GM18858 (cell line): ENCODE results near the gene CCDC17.
"Not testable (repeated sequence)": the region's sequence is repeated elsewhere in the genome, so short reads cannot be mapped to it uniquely, and the experiment has no call there.

Experiments
- ATAC-seq: cut with Tn5 transposase; IDR thresholded peaks from one replicate; pipeline ENCODE4 v1.9.1; 2021; ENCODE audit not compliant: unreplicated experiment

Gene CCDC17

DNA sequence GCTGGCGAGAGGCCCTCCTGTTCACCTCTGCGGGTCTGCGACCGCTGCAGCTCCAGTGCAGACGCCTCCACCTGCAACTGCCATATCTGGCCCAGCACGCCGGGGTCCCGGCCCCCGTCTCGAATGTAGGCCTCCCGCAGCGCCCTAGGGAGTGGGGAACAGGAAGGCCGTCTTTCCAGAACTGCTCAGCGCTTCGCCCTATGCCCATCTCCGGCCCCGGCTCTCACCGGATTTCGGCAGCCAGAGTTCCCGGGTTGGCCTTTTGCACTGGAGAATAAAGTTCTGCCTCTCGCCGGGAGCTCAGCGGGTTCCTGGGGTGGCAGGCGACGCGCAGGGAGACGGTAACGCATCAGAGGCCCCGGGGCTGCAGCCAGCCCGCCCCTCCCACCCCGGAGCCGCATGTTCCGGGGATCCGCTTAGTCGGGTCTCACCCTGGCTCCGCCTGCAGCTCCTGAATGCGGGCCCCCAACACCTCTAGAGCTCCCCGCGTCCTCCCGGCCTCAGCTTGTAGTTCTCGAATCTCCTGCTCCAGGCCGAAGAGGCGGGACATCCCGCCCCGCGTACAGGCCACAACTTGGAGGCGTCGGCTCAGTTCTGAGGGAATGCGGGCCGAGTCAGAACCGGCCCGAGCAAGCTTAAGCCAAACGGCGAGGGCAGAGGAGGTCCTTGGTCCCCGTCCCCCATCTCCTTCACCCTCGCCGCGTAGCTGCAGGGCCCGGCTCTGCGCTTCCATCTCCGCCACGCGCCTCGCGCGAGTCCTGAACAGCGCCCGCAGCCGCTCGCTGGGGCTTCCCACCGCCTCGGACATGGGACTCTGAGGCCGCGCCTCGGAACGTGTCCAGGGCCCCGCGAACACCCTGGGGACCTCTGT, 1.1 kb downstream of the CCDC17 start:
- no peak for ATAC-seq

DNA sequence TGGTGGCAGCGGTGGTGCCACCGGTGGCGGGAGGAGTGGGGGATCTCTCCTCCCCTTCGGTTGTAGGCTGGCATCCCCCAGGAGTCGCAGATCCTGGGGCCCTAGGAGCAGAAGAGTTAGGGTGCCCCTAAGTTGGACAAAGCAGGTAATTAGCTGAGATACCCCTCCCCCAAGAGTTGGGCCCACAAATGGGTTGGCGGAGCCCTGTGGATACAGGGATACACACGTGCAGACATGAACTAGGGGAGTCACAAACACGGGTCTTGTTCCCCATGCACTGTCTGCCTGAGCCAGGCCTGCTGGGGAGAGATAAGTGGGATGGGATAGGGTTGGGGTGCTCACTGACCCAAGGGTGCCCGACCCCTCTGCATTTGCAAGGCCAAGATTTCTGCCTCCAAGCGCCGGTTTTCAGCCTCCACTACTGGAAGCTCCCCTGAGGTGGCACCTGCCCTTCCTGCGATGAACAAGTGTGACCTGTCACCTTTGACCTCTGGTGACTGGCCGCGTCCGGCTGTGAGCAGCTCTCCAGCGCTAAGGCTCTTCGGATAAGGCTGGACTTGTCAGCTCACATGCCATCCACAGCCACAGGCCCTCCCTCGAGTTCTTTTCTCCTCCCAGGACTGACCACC, 1.8 kb downstream of the CCDC17 start:
- ATAC-seq = no peak

DNA sequence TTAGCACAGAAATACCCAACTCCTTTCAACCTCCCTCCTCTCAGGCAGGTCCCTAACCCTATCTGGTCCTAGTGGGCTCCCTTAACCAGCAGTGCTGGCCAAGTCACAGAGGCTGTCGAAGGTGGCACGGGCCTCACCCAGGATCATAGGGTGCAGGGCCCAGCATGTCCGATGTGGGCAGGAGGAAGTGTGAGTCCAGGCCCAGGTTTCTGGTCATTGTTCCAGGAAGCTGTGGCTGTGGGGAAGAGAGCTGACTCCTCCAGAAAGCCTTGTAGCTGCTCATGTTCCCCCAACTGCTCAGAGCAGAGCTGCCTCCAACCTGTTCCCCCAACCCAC, 2.4 kb downstream of the CCDC17 start:
- no peak for ATAC-seq

- ATAC-seq = no peak
Observed at GRCh38 chr1:45620588-45621500, 3.0 kb downstream of the CCDC17 start.

DNA sequence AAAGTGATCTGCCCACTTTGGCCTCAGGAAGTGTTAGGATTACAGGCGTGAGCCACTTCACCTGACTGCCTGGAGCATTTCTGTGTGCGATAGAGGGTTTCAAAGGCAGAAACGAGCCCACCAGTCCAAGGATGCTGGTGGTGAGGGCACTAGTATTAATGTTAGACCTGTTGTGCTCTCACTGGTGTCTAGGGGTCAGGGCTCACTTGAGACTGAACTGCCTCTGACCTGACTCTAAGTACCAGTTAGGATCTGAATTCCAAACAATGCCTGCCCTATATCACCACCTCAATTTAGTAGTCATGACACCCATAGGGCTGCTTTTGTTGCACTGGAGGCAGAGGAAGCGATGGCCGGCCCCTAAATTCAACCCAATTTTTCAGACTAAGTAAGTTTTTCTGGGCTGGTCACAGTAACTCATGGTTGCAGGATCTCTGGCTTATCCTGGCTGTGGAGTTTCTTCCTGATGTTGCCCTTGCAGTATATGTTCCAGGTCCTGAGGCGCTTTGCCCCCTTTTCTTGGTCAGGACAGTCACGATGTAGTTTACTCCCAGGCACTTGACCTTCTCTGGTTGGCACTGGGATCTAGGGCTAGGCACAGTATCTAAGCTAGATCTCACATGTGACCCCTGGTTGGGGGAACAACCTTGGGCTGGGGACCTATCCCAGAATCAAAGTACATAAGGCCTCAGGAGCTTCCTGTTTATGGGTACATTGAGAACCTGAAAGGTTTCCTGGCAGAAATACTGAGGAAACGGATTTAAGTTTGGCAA, 4.5 kb downstream of the CCDC17 start:
- ATAC-seq = no peak

DNA sequence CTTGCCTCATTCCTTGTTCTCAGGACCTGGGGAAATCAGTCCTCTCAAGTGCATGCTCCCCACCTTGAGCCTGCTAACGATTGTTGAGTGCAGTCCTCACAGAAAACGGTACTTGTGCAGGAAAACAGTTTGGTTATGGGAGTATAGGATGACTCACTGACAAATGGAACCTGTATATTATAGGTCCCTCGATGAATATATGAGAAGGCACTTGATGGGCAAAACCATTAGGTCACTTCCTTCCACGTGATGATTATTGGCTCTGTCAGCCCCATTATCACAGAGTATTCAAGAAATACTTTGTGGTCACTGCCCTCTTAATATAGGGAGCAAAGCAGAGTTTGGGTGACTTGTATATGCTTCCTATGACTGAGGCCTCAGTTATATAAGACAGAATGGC, 6.2 kb downstream of the CCDC17 start:
- no peak for ATAC-seq

DNA sequence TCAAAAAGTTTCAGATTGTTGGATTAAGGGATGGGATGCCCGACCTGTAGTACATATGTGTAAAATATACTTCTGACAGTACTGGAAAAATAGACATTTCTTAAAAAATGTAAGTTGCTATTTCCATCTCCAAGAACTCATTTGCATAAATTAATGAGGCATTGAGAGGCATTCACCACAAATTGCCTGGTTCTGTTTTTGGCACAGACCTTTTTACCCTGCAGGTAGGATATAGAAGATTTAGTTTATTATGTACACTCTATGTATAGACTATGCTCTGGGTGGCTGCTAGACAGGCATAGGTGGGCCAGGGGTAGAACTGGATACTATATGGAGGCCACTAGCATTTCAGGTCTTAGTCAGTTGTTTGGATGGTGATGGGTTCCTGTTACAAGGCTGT, 8.0 kb downstream of the CCDC17 start:
- no peak for ATAC-seq

DNA sequence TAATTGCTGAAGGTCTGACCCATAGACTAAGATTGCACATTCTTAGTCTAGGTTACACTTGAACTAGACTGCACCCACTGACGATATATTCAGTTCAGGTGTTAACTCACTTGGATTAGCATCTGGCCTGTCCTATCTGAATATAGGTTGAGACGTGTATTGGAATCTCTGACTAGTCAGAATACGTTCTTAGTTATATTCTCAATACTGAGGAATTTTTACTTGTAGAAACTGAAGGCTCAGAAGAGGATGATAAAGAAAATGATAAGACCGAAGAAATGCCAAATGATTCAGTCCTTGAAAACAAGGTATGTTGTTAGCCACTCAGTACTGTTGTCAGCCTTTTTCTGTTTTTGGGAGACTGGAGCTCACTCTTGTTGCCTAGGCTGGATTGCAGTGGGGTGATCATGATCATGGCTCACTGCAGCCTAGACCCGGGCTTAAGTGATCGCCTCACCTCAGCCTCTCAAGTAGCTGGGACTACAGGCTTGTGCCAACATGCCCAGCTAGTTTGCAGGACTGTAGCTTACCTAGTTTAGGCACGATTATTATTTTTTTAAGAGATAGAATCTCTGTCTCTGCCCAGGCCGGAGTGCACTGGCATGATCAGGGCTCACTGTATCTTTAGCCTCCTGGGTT, 10.8 kb downstream of the CCDC17 start:
- no peak for ATAC-seq

GRCh38 chr1:45610589-45611226, 13.1 kb downstream of the CCDC17 start:
- ATAC-seq = no peak

- no peak for ATAC-seq
Observed at GRCh38 chr1:45608175-45609156, 15.4 kb downstream of the CCDC17 start.

- ATAC-seq = no peak
Observed at GRCh38 chr1:45607404-45608074, 16.3 kb downstream of the CCDC17 start.

GRCh38 chr1:45604239-45604638, 19.6 kb downstream of the CCDC17 start:
- ATAC-seq = no peak

- ATAC-seq = not testable (repeated sequence)
Observed at GRCh38 chr1:45596765-45597164, 27.1 kb downstream of the CCDC17 start.

- ATAC-seq = no peak
Observed at GRCh38 chr1:45594412-45594811, 29.4 kb downstream of the CCDC17 start.

GRCh38 chr1:45589861-45590260, 34.0 kb downstream of the CCDC17 start:
- no peak for ATAC-seq

DNA sequence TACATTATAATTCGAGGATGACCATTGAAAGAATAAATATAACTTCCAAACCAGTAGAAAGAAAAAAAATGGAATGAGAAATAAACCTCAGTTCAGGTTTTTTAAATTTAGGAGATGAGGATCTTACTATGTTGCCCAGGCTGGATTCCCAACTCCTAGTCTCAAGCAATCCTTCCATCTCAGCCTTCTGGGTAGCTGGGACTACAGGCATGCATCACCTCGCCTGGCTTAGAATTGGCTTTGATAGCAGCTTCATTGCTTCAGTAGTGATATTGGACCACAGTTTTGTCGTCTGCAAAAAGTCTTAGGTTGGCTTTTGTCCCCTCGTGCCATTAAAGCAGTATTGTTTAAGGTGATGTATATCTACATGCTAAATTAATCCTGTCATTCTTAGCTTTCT, 37.1 kb downstream of the CCDC17 start:
- ATAC-seq = no peak

DNA sequence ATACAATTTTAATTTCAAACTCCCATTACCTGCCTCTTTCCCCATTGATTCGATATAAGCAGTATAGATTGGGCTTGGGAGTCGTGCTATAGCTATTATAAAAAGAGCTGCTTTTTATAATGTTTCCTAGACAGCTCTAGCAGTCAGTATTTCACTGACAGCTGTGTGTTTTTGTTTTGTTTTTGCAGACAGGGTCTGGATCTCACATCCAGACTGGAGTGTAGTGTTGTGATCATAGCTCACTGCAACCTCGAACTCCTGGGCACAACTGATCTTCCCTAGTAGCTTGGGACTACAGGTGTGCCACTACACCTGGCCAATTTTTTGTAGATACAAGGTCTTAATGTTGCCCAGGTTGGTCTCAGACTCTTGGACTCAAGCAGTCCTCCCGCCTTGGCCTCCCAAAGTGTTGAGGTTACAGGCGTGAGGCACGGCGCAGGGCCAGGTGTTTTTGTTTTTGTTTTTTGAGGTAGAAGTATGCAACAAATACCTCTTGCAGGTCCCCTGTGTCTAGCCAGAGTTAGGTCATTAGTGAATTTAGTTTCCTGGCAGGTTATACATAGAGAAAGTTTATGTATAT, 38.3 kb downstream of the CCDC17 start:
- no peak for ATAC-seq

DNA sequence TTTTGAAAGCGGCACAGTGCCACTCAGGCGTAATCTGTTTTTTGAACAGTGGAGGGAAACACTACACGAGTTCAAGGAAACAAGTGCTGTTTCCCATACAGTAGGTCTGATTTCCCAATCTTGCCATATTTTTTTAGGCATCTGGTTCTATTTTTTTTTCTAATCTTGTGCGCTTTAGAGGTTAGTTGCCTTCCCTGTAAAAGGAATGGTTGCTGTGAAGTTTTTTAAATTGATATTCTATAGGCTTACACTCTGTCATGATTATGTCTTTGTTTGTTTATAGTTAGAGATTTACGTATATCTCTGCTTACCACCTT, 38.8 kb downstream of the CCDC17 start:
- ATAC-seq = no peak
